ENCODE results near the gene GNG3. TPM values are rescaled to one million over a fixed set of nuclear protein-coding genes. Genes with fewer than 3 reads are reported as not detected.

GNG3 gene
- total and polyA plus RNA-seq, 2 of the 8 experiments (the other 6 are each of a cell fraction or from before 2014, with no cell fraction given): 4.9 to 12.1 TPM

DNA sequence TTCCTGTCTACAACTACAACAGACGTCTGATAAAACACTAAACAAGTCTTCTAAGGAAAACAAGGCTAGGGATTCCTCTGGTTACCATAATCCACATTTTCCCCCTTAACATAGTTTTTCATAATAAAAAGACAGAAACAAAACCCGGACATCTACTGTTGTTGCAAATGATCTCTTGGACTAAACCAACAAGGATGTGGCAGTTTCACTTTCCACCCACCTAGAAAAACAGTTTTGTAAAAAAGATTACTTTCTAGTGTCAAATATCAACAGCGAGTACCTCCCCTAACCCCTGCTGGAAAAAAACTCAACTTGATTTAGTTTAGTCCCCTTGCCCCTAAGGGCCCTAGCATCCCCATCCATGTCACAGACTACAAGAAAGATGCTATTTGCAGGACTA is 5.4 kb downstream of the GNG3 start (continued):
- TF ChIP-seq KDM4A (IDR thresholded peaks at IDR 0.05; ENCODE audit: low read depth, low read length, severe bottlenecking) (no peak), SP2 (IDR thresholded peaks at IDR 0.05; ENCODE audit: low read length) (no peak), SAP30 (IDR thresholded peaks at IDR 0.05; ENCODE audit: insufficient read depth, insufficient replicate concordance, low read length) (no peak), TCF12 (IDR thresholded peaks at IDR 0.05; ENCODE audit: low read depth, low read length) (no peak), NRF1 (IDR thresholded peaks at IDR 0.05; ENCODE audit: low read depth, low read length) (no peak)
